HG03159 (cell line): ENCODE measurements around the gene PRKAA1.

ENCODE experiments used
- ATAC-seq: cut with Tn5 transposase; IDR thresholded peaks from one replicate; pipeline ENCODE4 v1.9.1; 2021; ENCODE audit warnings: mild to moderate bottlenecking, moderate library complexity; ENCODE audit not compliant: unreplicated experiment

PRKAA1 gene

DNA sequence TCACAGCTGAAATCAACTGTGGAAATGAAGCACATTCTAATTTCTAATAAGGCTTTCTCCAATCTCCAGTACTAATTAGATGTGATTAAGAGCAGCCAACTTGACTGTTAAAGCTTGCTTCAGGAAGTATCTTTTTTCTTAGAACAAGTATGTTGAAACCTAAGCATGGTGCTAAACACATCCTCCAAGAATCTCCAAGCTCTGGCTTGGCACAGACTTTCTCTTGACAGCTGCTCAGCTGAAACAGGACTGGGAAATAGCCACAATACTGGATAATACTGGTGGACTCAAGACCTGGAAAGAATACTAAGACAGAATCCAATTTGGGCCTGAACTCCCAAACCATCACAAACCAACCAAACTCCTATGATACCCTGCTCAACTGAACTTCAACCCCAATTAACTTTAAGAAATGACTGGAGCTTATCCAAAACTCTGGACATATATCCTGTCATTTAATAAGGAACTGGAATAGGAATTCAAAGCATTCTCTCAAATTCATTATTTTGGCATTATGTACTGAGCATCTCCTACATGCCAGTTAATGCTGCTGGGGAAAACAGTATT lies 16.2 kb downstream of the PRKAA1 start:
- ATAC-seq = no peak

- no peak for ATAC-seq
These were observed 17.3 kb downstream of the PRKAA1 start for GRCh38 chr5:40780858-40781257.

- ATAC-seq = no peak
These were observed 18.0 kb downstream of the PRKAA1 start for GRCh38 chr5:40780199-40780598.

DNA sequence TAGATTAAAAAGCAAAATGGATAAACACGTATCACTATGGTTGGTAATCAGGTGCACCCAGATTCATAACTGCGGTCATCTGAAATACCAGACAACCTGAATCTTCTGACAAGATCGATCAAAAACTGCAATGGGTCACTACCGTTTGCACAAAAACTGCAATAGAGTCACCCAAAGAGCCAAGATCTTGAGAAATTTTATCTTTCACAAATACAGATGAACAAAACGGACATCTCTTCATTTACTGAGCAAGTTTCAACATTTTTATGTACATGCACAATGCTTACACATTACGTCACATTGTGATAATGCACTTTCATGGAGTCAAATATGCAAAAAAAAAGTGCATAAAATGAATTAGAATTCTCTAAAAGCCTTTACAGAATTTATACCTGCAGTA lies 18.6 kb downstream of the PRKAA1 start:
- ATAC-seq = no peak

GRCh38 chr5:40778133-40778532 lies 20.0 kb downstream of the PRKAA1 start:
- ATAC-seq = no peak

- no peak for ATAC-seq
These were observed 21.6 kb downstream of the PRKAA1 start for GRCh38 chr5:40776658-40776977.

- no peak for ATAC-seq
These were observed 22.1 kb downstream of the PRKAA1 start for GRCh38 chr5:40775846-40776657.

DNA sequence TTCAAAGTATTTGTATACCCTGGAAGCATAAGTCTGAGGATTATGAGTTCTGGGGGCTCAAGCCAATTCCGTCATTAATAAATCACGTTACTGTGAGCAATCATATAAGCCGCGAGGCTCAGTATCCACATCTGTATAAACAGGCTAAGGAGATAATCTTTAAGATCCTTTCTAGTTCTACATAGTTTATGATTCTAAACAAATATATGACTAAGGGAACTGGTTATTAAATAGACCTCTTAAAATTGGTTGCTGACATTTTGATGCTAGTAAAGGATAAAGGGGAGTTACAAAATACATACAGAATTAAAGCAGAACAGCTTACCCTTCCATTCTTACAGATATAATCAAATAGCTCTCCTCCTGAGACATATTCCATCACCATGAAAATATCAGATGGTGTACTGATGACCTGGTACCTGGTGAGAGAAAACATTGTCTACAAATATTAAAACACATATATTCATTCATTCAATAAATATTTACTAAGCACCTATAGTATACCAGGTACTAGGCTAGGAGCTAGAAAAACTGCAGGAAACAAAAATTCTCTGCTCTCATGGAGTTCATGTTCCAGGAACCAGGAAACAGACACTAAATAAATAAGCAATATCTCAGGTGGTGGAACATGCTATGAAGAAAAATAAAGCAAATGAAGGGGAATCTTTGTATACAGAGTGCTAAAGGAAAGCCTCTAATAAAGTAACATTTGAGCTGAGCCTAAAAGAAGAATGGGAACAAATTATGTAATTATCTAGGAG lies 22.9 kb downstream of the PRKAA1 start:
- no peak for ATAC-seq

GRCh38 chr5:40774623-40775022 lies 23.6 kb downstream of the PRKAA1 start:
- ATAC-seq = no peak

DNA sequence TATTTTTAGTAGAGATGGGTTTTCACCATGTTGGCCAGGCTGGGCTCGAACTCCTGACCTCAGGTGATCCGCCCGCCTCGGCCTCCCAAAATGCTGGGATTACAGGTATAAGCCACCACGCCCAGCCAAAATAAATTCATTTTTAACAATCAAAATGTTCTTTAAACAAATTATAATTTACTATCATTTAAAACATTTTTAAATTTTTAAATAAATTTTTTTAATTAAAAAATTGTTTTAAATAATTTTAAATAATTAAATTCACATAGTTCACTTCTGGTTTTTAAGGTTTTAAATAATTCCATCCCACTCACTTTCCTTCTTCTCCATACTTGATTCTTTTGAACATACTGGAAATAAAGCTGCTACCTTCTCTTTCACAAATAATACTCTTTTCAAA lies 27.4 kb downstream of the PRKAA1 start:
- ATAC-seq = no peak

DNA sequence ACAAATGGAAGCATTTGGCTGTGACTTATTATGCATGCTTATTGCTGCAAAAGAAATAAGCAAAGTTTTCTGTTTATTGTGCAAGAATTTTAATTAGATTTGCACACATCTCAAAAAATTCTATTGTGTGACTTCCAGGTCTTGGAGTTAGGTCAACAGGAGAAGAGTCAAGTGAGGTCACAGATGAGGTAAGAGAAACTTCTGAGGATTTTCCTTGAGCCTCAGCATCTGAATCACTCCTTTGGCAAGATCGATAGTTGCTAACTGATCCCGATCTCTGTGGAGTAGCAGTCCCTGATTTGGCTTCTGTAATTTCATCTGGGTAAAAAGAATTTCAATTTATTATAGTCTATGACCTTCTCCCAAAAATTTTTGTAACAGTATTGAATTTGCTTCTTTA lies 35.5 kb downstream of the PRKAA1 start:
- ATAC-seq = no peak

DNA sequence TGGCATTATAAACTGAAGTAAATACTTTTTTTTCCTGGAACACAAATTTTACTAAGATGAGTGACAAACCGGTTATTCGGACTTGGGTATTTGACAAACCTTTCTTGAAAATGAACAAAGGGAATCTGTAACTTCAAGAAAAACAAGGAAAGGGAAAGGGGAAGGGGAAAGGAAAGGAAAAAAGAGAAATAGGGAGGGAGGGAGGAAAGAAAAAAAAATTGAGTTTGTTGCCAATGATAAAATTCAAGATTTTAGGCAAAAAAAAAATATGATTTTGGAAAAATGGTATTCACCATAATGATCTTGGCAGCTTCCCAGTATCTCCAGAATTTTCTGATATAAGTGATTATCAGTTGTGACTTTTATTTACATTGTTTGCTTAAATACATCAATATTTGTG lies 40.8 kb downstream of the PRKAA1 start:
- no peak for ATAC-seq

GRCh38 chr5:40755407-40756365 lies 42.5 kb downstream of the PRKAA1 start, which contains the start of gene TTC33:
TSS of gene TTC33 (minus strand) at chr5:40755961. CDS start at chr5:40747018, 8,943 bp downstream.
- peak; percentile 84 for ATAC-seq

- ATAC-seq = peak; percentile 78
These were observed 43.1 kb downstream of the PRKAA1 start for GRCh38 chr5:40755093-40755406.

DNA sequence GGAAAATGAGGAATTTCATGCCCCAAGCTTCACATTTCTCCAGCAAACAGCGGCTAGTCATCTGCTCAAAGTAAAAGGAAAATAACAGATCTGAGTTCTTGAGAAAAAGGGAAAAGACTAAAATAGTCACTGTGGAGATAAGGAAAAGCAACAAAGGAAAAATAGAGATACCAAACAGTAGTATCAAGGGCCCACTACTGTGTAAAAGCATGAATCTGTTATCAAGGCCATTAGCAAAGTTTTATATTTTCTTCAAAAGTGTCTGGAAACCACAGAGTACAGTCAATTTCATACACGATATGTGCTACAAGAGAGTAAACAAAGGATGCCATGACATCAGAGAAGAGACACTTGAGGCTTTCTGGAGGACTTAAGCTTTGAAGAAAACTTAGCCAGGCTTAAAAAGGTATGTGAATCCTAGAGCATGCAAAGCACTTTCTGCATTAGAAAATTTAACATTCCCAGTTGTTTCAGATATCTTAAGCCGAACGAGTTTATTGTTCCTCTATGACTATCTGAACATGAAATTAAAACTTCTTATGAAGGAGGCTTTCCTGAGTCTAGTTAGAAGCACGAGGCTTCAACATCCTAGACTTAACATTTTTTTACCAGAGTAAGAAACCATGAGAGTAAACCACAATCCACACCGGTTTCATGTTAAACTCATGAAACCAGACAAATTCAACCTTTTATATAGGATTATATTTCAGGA lies 43.6 kb downstream of the PRKAA1 start:
- ATAC-seq = peak; percentile 32

- ATAC-seq = no peak
These were observed 51.5 kb downstream of the PRKAA1 start for GRCh38 chr5:40746703-40747102.

- no peak for ATAC-seq
These were observed 54.4 kb downstream of the PRKAA1 start for GRCh38 chr5:40743771-40744170.

DNA sequence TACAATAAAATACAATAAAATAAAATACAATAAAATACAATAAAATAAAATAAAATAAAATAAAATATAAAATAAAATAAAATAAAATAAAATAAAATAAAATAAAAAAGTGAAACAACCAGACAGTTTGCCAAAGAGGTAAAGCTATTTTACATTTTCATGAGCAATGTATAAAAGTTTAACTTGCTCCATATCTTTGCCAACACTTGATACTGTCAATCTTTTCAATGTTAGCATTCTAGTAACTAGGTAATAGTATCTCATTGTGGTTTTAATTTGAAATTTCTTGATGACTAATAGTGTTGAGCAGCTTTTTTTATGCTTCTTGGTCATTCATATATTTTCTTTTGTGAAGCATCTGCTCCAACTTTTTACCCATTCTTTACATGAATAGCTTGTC lies 59.7 kb downstream of the PRKAA1 start:
- no peak for ATAC-seq

DNA sequence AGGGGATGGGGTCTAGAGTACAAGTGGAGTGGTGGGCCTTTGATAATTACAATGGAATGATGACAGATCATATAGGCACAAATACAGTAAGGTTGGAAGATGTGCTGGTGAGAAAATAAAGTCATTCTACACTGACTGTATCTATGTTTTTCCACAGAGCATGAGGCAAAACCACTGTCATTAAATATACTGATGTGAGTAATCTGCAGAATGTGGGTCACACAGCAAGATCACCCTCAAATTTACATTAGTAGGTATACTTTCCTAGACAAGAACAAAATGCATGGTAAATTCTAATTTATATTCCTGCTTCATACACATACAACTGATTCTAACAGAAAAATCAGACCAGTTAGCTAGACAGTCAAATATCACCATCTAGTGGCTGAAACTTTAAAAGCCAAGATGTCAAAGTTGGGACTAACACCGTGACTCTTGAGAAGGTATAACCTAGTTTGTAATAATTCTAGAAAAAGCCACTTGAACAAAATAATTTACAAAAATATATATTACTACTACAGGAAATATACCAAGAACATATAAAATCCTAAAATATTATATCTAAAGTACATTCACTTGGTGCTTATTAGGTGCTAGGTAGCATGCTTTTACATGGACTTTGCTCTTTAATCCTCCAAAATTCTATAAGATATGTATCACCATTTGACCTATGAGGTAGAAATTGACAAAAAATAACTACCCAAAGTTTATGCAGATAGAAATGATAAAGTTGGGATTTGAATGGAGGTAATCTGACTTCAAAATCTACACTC lies 61.9 kb downstream of the PRKAA1 start:
- peak; percentile 83 for ATAC-seq

- no peak for ATAC-seq
These were observed 62.6 kb downstream of the PRKAA1 start for GRCh38 chr5:40735609-40736008.
